ENCODE data around the gene MID1.

The MID1 gene

GRCh38 chrX:10479508-10479907 is 140.9 kb downstream of the MID1 start:
- FAIRE-seq (no peak), DNase-seq (ENCODE audit: insufficient read length, low spot score) (no peak)
- TF ChIP-seq CTCF (IDR thresholded peaks at IDR 0.05; ENCODE audit: insufficient read depth, missing control alignments), result no peak

GRCh38 chrX:10477525-10477924 is 142.9 kb downstream of the MID1 start:
- no peak for TF ChIP-seq CTCF (IDR thresholded peaks at IDR 0.05; ENCODE audit: insufficient read depth, missing control alignments)
- FAIRE-seq (no peak), DNase-seq (ENCODE audit: insufficient read length, low spot score) (no peak)

- FAIRE-seq (no peak), DNase-seq (ENCODE audit: insufficient read length, low spot score) (no peak)
- TF ChIP-seq CTCF (IDR thresholded peaks at IDR 0.05; ENCODE audit: insufficient read depth, missing control alignments), result no peak
Measured at GRCh38 chrX:10474913-10475568, 145.3 kb downstream of the MID1 start.

- TF ChIP-seq CTCF (IDR thresholded peaks at IDR 0.05; ENCODE audit: insufficient read depth, missing control alignments), result no peak
- DNase-seq (ENCODE audit: insufficient read length, low spot score) (no peak), FAIRE-seq (no peak)
Measured at GRCh38 chrX:10474510-10474909, 145.9 kb downstream of the MID1 start.

- TF ChIP-seq CTCF (IDR thresholded peaks at IDR 0.05; ENCODE audit: insufficient read depth, missing control alignments), result no peak
- FAIRE-seq, result no peak
Measured at GRCh38 chrX:10471418-10471817, 149.0 kb downstream of the MID1 start.

GRCh38 chrX:10470009-10470408 is 150.4 kb downstream of the MID1 start:
- DNase-seq (ENCODE audit: insufficient read length, low spot score) (no peak), FAIRE-seq (no peak)
- no peak for TF ChIP-seq CTCF (IDR thresholded peaks at IDR 0.05; ENCODE audit: insufficient read depth, missing control alignments)

More at GRCh38 chrX:10471418-10471817, 149.0 kb downstream of the MID1 start:
- DNase-seq (ENCODE audit: insufficient read length, low spot score), result no peak

GRCh38 chrX:10467793-10468192 is 152.6 kb downstream of the MID1 start:
- DNase-seq (ENCODE audit: insufficient read length, low spot score), result no peak
- FAIRE-seq, result no peak
- TF ChIP-seq CTCF (IDR thresholded peaks at IDR 0.05; ENCODE audit: insufficient read depth, missing control alignments), result no peak
